RWPE2 (cell line): ENCODE measurements around the gene CD53.

ENCODE experiments used
- ATAC-seq: fragments of 200-7000 bp; cut with Tn5 transposase; 3 replicates; pipeline ENCODE4 v1.9.1; 2021; ENCODE audit warnings: low read depth
- DNase-seq: peaks from one replicate; pipeline ENCODE4 v3.0.0-alpha.2; 2020; ENCODE audit warnings: low spot score
- H3K27ac ChIP-seq: fragments of 450-650 bp; 2 replicates; pipeline ENCODE4 v1.5.1; 2017; ENCODE audit warnings: mild to moderate bottlenecking; ENCODE audit not compliant: poor library complexity, severe bottlenecking
- H3K27me3 ChIP-seq: fragments of 250-450 bp; sonication (Bioruptor Pico); 2 replicates; pipeline ENCODE4 v1.5.1; 2021; ENCODE audit warnings: mild to moderate bottlenecking, moderate library complexity; ENCODE audit not compliant: insufficient read depth, poor library complexity, severe bottlenecking
- H3K36me3 ChIP-seq: fragments of 250-450 bp; sonication (Bioruptor Pico); 2 replicates; pipeline ENCODE4 v1.5.1; 2020; ENCODE audit warnings: low read depth, mild to moderate bottlenecking, moderate library complexity
- H3K4me1 ChIP-seq: fragments of 250-450 bp; sonication (Bioruptor Pico); 2 replicates; pipeline ENCODE4 v1.5.1; 2021; ENCODE audit warnings: mild to moderate bottlenecking, moderate library complexity; ENCODE audit not compliant: insufficient read depth, poor library complexity, severe bottlenecking
- H3K4me3 ChIP-seq: fragments of 250-450 bp; sonication (Bioruptor Pico); 2 replicates; pipeline ENCODE4 v1.5.1; 2021; ENCODE audit warnings: mild to moderate bottlenecking, moderate library complexity; ENCODE audit not compliant: severe bottlenecking
- H3K9me3 ChIP-seq: fragments of 250-450 bp; sonication (Bioruptor Pico); 2 replicates; pipeline ENCODE4 v1.5.1; 2021; ENCODE audit warnings: mild to moderate bottlenecking, moderate library complexity; ENCODE audit not compliant: severe bottlenecking
- TF ChIP-seq, protein P1 (sequence below): fragments of 450-650 bp; IDR thresholded peaks from one replicate; pipeline ENCODE4 v1.5.1; 2017; ENCODE audit warnings: mild to moderate bottlenecking, moderate library complexity; ENCODE audit not compliant: poor library complexity, severe bottlenecking

Gene CD53

GRCh38 chr1:110876748-110877341 is 3.9 kb downstream of the CD53 start:
- Histone ChIP-seq H3K27ac (no peak overlapping the region), H3K9me3 (no peaks in the 10 kb centered on the region), H3K27me3 (no peaks in the 10 kb centered on the region), H3K4me3 (no peak overlapping the region), H3K4me1 (no peaks in the 10 kb centered on the region), H3K36me3 (no peaks in the 10 kb centered on the region)
- ATAC-seq = no peak
- DNase-seq = no peak
- TF ChIP-seq, protein P1, sequence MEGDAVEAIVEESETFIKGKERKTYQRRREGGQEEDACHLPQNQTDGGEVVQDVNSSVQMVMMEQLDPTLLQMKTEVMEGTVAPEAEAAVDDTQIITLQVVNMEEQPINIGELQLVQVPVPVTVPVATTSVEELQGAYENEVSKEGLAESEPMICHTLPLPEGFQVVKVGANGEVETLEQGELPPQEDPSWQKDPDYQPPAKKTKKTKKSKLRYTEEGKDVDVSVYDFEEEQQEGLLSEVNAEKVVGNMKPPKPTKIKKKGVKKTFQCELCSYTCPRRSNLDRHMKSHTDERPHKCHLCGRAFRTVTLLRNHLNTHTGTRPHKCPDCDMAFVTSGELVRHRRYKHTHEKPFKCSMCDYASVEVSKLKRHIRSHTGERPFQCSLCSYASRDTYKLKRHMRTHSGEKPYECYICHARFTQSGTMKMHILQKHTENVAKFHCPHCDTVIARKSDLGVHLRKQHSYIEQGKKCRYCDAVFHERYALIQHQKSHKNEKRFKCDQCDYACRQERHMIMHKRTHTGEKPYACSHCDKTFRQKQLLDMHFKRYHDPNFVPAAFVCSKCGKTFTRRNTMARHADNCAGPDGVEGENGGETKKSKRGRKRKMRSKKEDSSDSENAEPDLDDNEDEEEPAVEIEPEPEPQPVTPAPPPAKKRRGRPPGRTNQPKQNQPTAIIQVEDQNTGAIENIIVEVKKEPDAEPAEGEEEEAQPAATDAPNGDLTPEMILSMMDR = no peak

DNA sequence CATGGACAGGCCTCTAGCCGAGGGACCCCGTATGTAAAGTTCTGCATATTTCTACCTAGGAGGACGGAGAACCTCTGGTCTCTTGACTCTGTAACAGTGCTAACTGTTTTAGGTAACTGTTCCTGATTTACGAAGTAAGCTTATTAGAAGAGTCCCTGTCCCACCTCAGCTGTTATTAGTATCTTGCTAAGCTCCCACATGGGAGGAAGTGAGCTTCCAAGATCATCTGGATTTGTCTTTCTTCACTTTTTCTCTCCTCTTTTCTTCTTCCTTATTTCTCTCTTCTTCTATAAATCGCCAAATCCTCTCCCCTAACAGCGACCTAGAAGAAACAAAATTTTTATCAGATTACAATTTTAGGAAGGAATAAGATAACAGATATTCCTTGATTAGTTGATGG is 4.4 kb downstream of the CD53 start:
- H3K27ac ChIP-seq = no peak overlapping the region
- H3K36me3 ChIP-seq = no peaks in the 10 kb centered on the region
- no peak overlapping the region for H3K4me3 ChIP-seq
- TF ChIP-seq, protein P1 = no peak
- ATAC-seq = no peak
- no peaks in the 10 kb centered on the region for H3K4me1 ChIP-seq
- no peaks in the 10 kb centered on the region for H3K27me3 ChIP-seq
- no peak for DNase-seq
- H3K9me3 ChIP-seq = no peaks in the 10 kb centered on the region

GRCh38 chr1:110877776-110878175 is 4.8 kb downstream of the CD53 start:
- no peak overlapping the region for H3K27ac ChIP-seq
- H3K9me3 ChIP-seq = no peaks in the 10 kb centered on the region
- no peaks in the 10 kb centered on the region for H3K27me3 ChIP-seq
- no peak overlapping the region for H3K4me3 ChIP-seq
- ATAC-seq = no peak
- TF ChIP-seq, protein P1 = no peak
- H3K36me3 ChIP-seq = no peaks in the 10 kb centered on the region
- H3K4me1 ChIP-seq = no peaks in the 10 kb centered on the region
- DNase-seq = no peak

GRCh38 chr1:110878591-110878990 is 5.6 kb downstream of the CD53 start:
- Histone ChIP-seq H3K9me3 (no peaks in the 10 kb centered on the region), H3K36me3 (no peaks in the 10 kb centered on the region), H3K4me3 (no peak overlapping the region), H3K4me1 (no peaks in the 10 kb centered on the region), H3K27me3 (no peaks in the 10 kb centered on the region), H3K27ac (no peak overlapping the region)
- TF ChIP-seq, protein P1 = no peak
- DNase-seq (no peak), ATAC-seq (no peak)

DNA sequence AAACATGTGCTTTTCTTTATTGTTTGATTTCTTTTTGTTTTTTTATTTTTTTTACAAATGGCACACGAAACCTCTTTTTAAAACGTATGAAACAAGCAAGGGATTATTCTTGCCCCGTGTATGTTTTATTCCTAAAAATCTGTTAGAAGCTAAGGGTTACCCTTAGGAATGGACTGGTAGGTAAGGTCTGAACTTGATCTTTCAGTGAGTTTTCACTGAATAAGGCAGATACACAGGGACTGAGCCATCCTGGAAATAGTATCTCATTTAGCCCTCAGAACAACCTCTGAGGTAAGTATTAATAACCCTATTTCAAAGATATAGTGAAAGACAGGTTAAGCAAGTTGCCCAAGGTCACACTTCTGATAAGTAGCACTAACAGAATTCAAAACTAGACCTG is 6.0 kb downstream of the CD53 start:
- H3K4me1 ChIP-seq = no peaks in the 10 kb centered on the region
- no peak overlapping the region for H3K4me3 ChIP-seq
- TF ChIP-seq, protein P1 = no peak

More for the DNA sequence above, 6.0 kb downstream of the CD53 start:
- no peak overlapping the region for H3K27ac ChIP-seq
- DNase-seq (no peak), ATAC-seq (no peak)
- peaks cover 4% of the 10 kb centered on the region for H3K27me3 ChIP-seq
- no peaks in the 10 kb centered on the region for H3K36me3 ChIP-seq
- H3K9me3 ChIP-seq = no peaks in the 10 kb centered on the region
